PC-3 (cell line): ENCODE measurements around the gene WDR36. TPM values are rescaled to one million over a fixed set of nuclear protein-coding genes. Genes with fewer than 3 reads are reported as not detected.

Experiments used
- ATAC-seq: fragments of 200-7000 bp; cut with Tn5 transposase; 2 replicates; pipeline ENCODE4 v1.9.1; 2020; ENCODE audit warnings: mild to moderate bottlenecking, moderate library complexity
- BruUV-seq: library from RNA; stranded (reverse); fragments of 400-500 nt; replicated peaks from 2 replicates; lab custom pipeline; 2021; lab: Mats Ljungman, UMichigan
- CTCF ChIA-PET: fragments of 300-600 bp; sonication (Branson Sonifier 250); formaldehyde crosslinking; loops from one replicate; lab custom pipeline; 2022; ENCODE audit warnings: antibody characterized with exemption; lab: Charles Lee
- POLR2A ChIA-PET: fragments of 300-600 bp; sonication (Branson Sonifier 250); formaldehyde crosslinking; loops from one replicate; lab custom pipeline; 2022; ENCODE audit warnings: antibody characterized with exemption; ENCODE audit not compliant: unreplicated experiment; lab: Charles Lee
- DNase-seq: peaks from one replicate; pipeline ENCODE4 v3.0.0-alpha.2; 2015
- H2AFZ ChIP-seq: fragments of 300-600 bp; sonication (generic); 2 replicates; pipeline ENCODE4 v1.6.0; 2016; ENCODE audit warnings: antibody characterized with exemption, low read length
- H3F3A ChIP-seq: fragments of 300-600 bp; sonication (generic); one replicate; pipeline ENCODE4 v1.6.0; 2017; ENCODE audit warnings: antibody characterized with exemption, low read length, control low read depth, mild to moderate bottlenecking; ENCODE audit not compliant: unreplicated experiment
- H3K27ac ChIP-seq: fragments of 300-600 bp; sonication (generic); 2 replicates; pipeline ENCODE4 v1.5.1; 2016; ENCODE audit warnings: mild to moderate bottlenecking, low read length
- H3K27me3 ChIP-seq: fragments of 300-600 bp; sonication (generic); 2 replicates; pipeline ENCODE4 v1.6.1; 2016; ENCODE audit warnings: low read length, mixed read lengths
- H3K36me3 ChIP-seq: fragments of 300-600 bp; sonication (generic); 2 replicates; pipeline ENCODE4 v1.6.1; 2016; ENCODE audit warnings: low read depth, mixed run types, low read length, mixed read lengths
- H3K4me1 ChIP-seq: fragments of 300-600 bp; sonication (generic); 2 replicates; pipeline ENCODE4 v1.5.1; 2016; ENCODE audit warnings: low read length; ENCODE audit not compliant: insufficient read depth
- H3K4me2 ChIP-seq: fragments of 300-600 bp; sonication (generic); 2 replicates; pipeline ENCODE4 v1.6.0; 2016; ENCODE audit warnings: low read length
- H3K4me3 ChIP-seq: fragments of 300-600 bp; sonication (generic); 2 replicates; pipeline ENCODE4 v1.5.1; 2016; ENCODE audit warnings: mild to moderate bottlenecking, low read length, mixed read lengths
- H3K79me2 ChIP-seq: fragments of 300-600 bp; sonication (generic); 2 replicates; pipeline ENCODE4 v1.6.1; 2017; ENCODE audit warnings: low read length, mixed read lengths
- H3K9ac ChIP-seq: fragments of 300-600 bp; sonication (generic); 2 replicates; pipeline ENCODE4 v1.6.0; 2016; ENCODE audit warnings: mild to moderate bottlenecking, low read length
- H3K9me2 ChIP-seq: fragments of 300-600 bp; sonication (generic); replicated peaks from 2 replicates; pipeline ENCODE4 v1.6.1; 2016; ENCODE audit warnings: mixed run types, low read length, mixed read lengths
- H3K9me3 ChIP-seq: fragments of 300-600 bp; sonication (generic); 2 replicates; pipeline ENCODE4 v1.6.1; 2016; ENCODE audit warnings: low read length, mixed read lengths
- H4K20me1 ChIP-seq: fragments of 300-600 bp; sonication (generic); 2 replicates; pipeline ENCODE4 v1.6.1; 2016; ENCODE audit warnings: low read length, mixed read lengths
- EZH2 ChIP-seq: fragments of 300-600 bp; sonication (generic); IDR thresholded peaks from one replicate; pipeline ENCODE4 v1.6.1; 2017; ENCODE audit warnings: antibody characterized with exemption, mild to moderate bottlenecking, low read length; ENCODE audit not compliant: unreplicated experiment
- EZH2phosphoT487 ChIP-seq: fragments of 300-600 bp; sonication (generic); IDR thresholded peaks from 2 replicates; pipeline ENCODE4 v1.6.1; 2018; ENCODE audit warnings: mild to moderate bottlenecking, antibody characterized with exemption, low read length, borderline replicate concordance
- intact Hi-C: fragments of 100-400 bp; cut with micrococcal nuclease; formaldehyde crosslinking; loops from 2 replicates; pipeline ENCODE4 v1.9.0; 2023
- total RNA-seq: library from RNA; depleted of rRNA; stranded (reverse); fragments of >200 nt; gene quantifications from 2 replicates; pipeline ENCODE4 v1.2.3, GENCODE V29; 2014
- TF ChIP-seq, protein P1 (sequence below): fragments of 300-600 bp; sonication (generic); conservative IDR thresholded peaks from 2 replicates; pipeline ENCODE4 v1.5.1; 2017; ENCODE audit warnings: antibody characterized with exemption, low read depth, mild to moderate bottlenecking, low read length

WDR36 gene
- total RNA-seq, 1 experiment from 2014 or later, result 38.2 TPM

GRCh38 chr5:111113678-111114077, 21.5 kb downstream of the WDR36 start:
- H3K79me2 ChIP-seq, result no peaks in the 10 kb centered on the region
- POLR2A ChIA-PET, result no interaction called here
- TF ChIP-seq EZH2phosphoT487, result no peak
- no peak for TF ChIP-seq EZH2

DNA sequence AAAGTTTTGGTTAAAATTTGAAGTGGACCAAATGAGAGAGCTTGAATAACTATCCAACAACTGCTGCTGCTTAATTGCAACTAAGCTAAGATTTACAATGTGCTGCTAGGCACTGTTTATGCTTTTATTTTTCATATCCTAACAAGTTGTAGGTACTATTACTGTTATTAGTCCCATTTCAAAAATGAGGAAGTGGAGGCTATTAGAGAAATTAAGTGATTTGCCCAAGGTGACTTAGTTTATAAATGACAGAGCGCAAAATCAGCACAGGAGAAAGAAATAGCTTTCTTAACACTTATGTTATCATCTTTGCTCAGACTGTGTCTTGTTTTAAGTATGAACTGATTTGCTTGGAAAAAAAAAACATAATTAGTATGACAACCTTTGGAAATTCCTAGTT, 23.1 kb downstream of the WDR36 start:
- Histone ChIP-seq H3K9ac (no peak overlapping the region), H4K20me1 (no peaks in the 10 kb centered on the region), H3K9me3 (no peaks in the 10 kb centered on the region), H3K36me3 (peaks cover 59% of the 10 kb centered on the region), H2AFZ (no peak overlapping the region), H3K4me2 (no peak overlapping the region), H3K4me1 (no peaks in the 10 kb centered on the region), H3K27me3 (no peaks in the 10 kb centered on the region), H3K79me2 (no peaks in the 10 kb centered on the region), H3F3A (no peaks in the 10 kb centered on the region), H3K9me2 (no peaks in the 10 kb centered on the region), H3K4me3 (no peak overlapping the region), H3K27ac (no peak overlapping the region)
- no peak for TF ChIP-seq EZH2
- ATAC-seq, result no peak
- ChIA-PET CTCF (no interaction called here), POLR2A (no interaction called here)
- no peak for DNase-seq
- intact Hi-C loops, result no loop called here
- no TSS peak for BruUV-seq

More at GRCh38 chr5:111113678-111114077, 21.5 kb downstream of the WDR36 start:
- CTCF ChIA-PET, result no interaction called here
- no peaks in the 10 kb centered on the region for H3K27me3 ChIP-seq
- DNase-seq, result no peak
- H3K9me2 ChIP-seq, result no peaks in the 10 kb centered on the region
- intact Hi-C loops, result no loop called here
- H3F3A ChIP-seq, result no peaks in the 10 kb centered on the region
- H2AFZ ChIP-seq, result no peak overlapping the region
- H3K27ac ChIP-seq, result no peak overlapping the region
- no peaks in the 10 kb centered on the region for H3K4me1 ChIP-seq
- no peak overlapping the region for H3K4me2 ChIP-seq
- H3K4me3 ChIP-seq, result no peak overlapping the region
- H3K9ac ChIP-seq, result no peak overlapping the region
- no peak for ATAC-seq
- H3K9me3 ChIP-seq, result no peaks in the 10 kb centered on the region
- no peaks in the 10 kb centered on the region for H4K20me1 ChIP-seq
- peaks cover 61% of the 10 kb centered on the region for H3K36me3 ChIP-seq
- no TSS peak for BruUV-seq

- no peaks in the 10 kb centered on the region for H3K27me3 ChIP-seq
- no peak overlapping the region for H3K4me3 ChIP-seq
- no peak overlapping the region for H2AFZ ChIP-seq
- H3K9me2 ChIP-seq, result no peaks in the 10 kb centered on the region
- no peaks in the 10 kb centered on the region for H4K20me1 ChIP-seq
- no peaks in the 10 kb centered on the region for H3K9me3 ChIP-seq
- TF ChIP-seq EZH2phosphoT487, result no peak
- TF ChIP-seq EZH2, result no peak
- TF ChIP-seq, protein P1, sequence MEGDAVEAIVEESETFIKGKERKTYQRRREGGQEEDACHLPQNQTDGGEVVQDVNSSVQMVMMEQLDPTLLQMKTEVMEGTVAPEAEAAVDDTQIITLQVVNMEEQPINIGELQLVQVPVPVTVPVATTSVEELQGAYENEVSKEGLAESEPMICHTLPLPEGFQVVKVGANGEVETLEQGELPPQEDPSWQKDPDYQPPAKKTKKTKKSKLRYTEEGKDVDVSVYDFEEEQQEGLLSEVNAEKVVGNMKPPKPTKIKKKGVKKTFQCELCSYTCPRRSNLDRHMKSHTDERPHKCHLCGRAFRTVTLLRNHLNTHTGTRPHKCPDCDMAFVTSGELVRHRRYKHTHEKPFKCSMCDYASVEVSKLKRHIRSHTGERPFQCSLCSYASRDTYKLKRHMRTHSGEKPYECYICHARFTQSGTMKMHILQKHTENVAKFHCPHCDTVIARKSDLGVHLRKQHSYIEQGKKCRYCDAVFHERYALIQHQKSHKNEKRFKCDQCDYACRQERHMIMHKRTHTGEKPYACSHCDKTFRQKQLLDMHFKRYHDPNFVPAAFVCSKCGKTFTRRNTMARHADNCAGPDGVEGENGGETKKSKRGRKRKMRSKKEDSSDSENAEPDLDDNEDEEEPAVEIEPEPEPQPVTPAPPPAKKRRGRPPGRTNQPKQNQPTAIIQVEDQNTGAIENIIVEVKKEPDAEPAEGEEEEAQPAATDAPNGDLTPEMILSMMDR, result no peak
- CTCF ChIA-PET, result no interaction called here
- DNase-seq (no peak), ATAC-seq (no peak)
- intact Hi-C loops, result no loop called here
- no peak overlapping the region for H3K9ac ChIP-seq
- H3F3A ChIP-seq, result no peaks in the 10 kb centered on the region
- no peak overlapping the region for H3K27ac ChIP-seq
- BruUV-seq, result no TSS peak
- H3K4me1 ChIP-seq, result no peaks in the 10 kb centered on the region
- no peak overlapping the region for H3K4me2 ChIP-seq
- H3K36me3 ChIP-seq, result peaks cover 62% of the 10 kb centered on the region
- no peaks in the 10 kb centered on the region for H3K79me2 ChIP-seq
- POLR2A ChIA-PET, result no interaction called here
Observed at GRCh38 chr5:111116550-111116949, 24.4 kb downstream of the WDR36 start.

DNA sequence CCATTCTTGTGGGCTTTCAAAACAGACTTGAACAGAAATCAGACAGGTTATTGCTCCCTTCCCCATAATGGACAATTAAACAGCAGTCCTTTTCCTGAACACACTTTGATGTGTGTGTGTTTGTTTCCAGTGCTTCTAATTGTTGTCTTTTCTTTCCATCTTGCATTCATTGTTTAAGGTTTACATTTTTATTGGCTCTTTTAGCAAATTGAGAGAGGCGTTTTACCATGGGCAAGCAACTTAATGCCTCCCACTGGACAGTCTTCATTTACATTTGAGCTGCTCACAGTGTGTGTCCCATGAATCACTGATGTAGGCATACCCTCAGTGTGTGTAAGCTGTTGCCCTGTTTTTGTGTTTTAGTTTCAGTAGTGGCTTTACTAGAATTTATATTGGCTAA, 25.0 kb downstream of the WDR36 start:
- Histone ChIP-seq H3K9me2 (no peaks in the 10 kb centered on the region), H3K4me3 (no peak overlapping the region), H3K36me3 (peaks cover 63% of the 10 kb centered on the region), H3K79me2 (no peaks in the 10 kb centered on the region), H3F3A (no peaks in the 10 kb centered on the region), H3K9me3 (no peaks in the 10 kb centered on the region), H3K4me1 (no peaks in the 10 kb centered on the region), H3K4me2 (no peak overlapping the region), H4K20me1 (no peaks in the 10 kb centered on the region), H3K27ac (no peak overlapping the region), H3K9ac (no peak overlapping the region), H3K27me3 (no peaks in the 10 kb centered on the region), H2AFZ (no peak overlapping the region)
- DNase-seq, result no peak
- ChIA-PET POLR2A (no interaction called here), CTCF (no interaction called here)
- BruUV-seq, result no TSS peak
- TF ChIP-seq, protein P1, result no peak
- TF ChIP-seq EZH2 (no peak), EZH2phosphoT487 (no peak)
- ATAC-seq, result no peak
- intact Hi-C loops, result no loop called here
